H1 (cell line): ENCODE results near the gene PIGU. TPM values are rescaled to one million over a fixed set of nuclear protein-coding genes. Genes with fewer than 3 reads are reported as not detected.

Source experiments
- CBX5 ChIP-seq: fragments of 300-800, 300-1000 bp; sonication (generic); IDR thresholded peaks from 2 replicates; pipeline ENCODE4 v1.7.1; 2016; ENCODE audit warnings: antibody characterized with exemption, low read length, low read depth
- CREB1 ChIP-seq: IDR thresholded peaks from 2 replicates; pipeline ENCODE4 v1.6.1; 2012; ENCODE audit warnings: inconsistent platforms
- E2F6 ChIP-seq: IDR thresholded peaks from 2 replicates; pipeline ENCODE4 v1.6.1; 2012; ENCODE audit warnings: inconsistent platforms
- FOSL1 ChIP-seq: IDR thresholded peaks from 2 replicates; pipeline ENCODE4 v1.6.1; 2011; ENCODE audit warnings: mild to moderate bottlenecking, low read depth, low read length, moderate library complexity; ENCODE audit not compliant: insufficient read depth
- HDAC2 ChIP-seq, 2 experiments: fragments of 300-600 bp in 1 of 2; sonication (generic) in 1 of 2; IDR thresholded peaks; 2 replicates each; pipeline ENCODE4 v1.6.1; 2011 to 2012; ENCODE audit warnings: low read depth in 2 of 2, low read length in 2 of 2, mild to moderate bottlenecking in 2 of 2, moderate library complexity in 2 of 2, borderline replicate concordance in 1 of 2, inconsistent platforms in 1 of 2
- JUND ChIP-seq: IDR thresholded peaks from 2 replicates; pipeline ENCODE4 v1.6.1; 2011; ENCODE audit warnings: mild to moderate bottlenecking, improper control_type of control experiment, low read length
- KDM5A ChIP-seq: fragments of 200-600 bp; IDR thresholded peaks from 2 replicates; pipeline ENCODE4 v1.7.1; 2012; ENCODE audit warnings: mild to moderate bottlenecking, low read length, inconsistent platforms, mixed read lengths
- POLR2AphosphoS5 ChIP-seq: IDR thresholded peaks from 2 replicates; pipeline ENCODE4 v1.6.1; 2011; ENCODE audit warnings: low read depth, low read length
- RAD21 ChIP-seq, 2 experiments: IDR thresholded peaks in 1 of 2; conservative IDR thresholded peaks in 1 of 2; 2 replicates each; pipeline ENCODE4 v1.6.1; 2011; ENCODE audit warnings: low read depth in 2 of 2, low read length in 2 of 2, improper control_type of control experiment in 1 of 2, inconsistent platforms in 1 of 2, mild to moderate bottlenecking in 1 of 2, moderate library complexity in 1 of 2
- SIRT6 ChIP-seq: IDR thresholded peaks from one replicate; pipeline ENCODE4 v1.7.1; 2012; ENCODE audit warnings: low read length, inconsistent platforms
- SP1 ChIP-seq: IDR thresholded peaks from 2 replicates; pipeline ENCODE4 v1.6.1; 2011; ENCODE audit warnings: low read depth, low read length
- SP4 ChIP-seq: IDR thresholded peaks from 2 replicates; pipeline ENCODE4 v1.6.1; 2012; ENCODE audit warnings: low read length, inconsistent platforms
- TBP ChIP-seq: IDR thresholded peaks from 2 replicates; pipeline ENCODE4 v1.6.1; 2011; ENCODE audit warnings: low read depth, low read length, improper control_type of control experiment
- ZNF274 ChIP-seq: IDR thresholded peaks from 2 replicates; pipeline ENCODE4 v1.7.0; 2012; ENCODE audit warnings: low read length, borderline replicate concordance; ENCODE audit errors: extremely low read depth
- polyA plus RNA-seq, 7 experiments: library from polyadenylated mRNA; depleted of rRNA in 3 of 7; stranded (reverse) in 5 of 7; unstranded in 2 of 7; fragments of >200 nt in 5 of 7; fragments of 200-250 nt in 2 of 7; gene quantifications; 1 replicate in 5 of 7; 2 replicates in 1 of 7; 4 replicates in 1 of 7; pipeline versions ENCODE4 v1.2.1 to v1.2.3, GENCODE V29; 2011 to 2013; ENCODE audit warnings: missing spikeins in 2 of 7, mixed read lengths in 2 of 7
- total RNA-seq: library from RNA; stranded (reverse); fragmentation: NEBNext Ultra II Directional; extraction: Animal tissue kit (Norgen Biotek cat#: 25700); gene quantifications from 2 replicates; pipeline ENCODE4 v1.2.1, GENCODE V29; 2021
- TF ChIP-seq, protein P1 (sequence below), 3 experiments: IDR thresholded peaks; 1 replicate in 2 of 3; 2 replicates in 1 of 3; pipeline versions ENCODE4 v1.5.1 to v1.6.1; 2011; ENCODE audit warnings: low read length in 3 of 3, mild to moderate bottlenecking in 3 of 3, inconsistent platforms in 2 of 3, low read depth in 1 of 3, moderate library complexity in 1 of 3; ENCODE audit not compliant: insufficient read depth in 1 of 3; ENCODE audit errors: control extremely low read depth in 1 of 3
- TF ChIP-seq, protein P2 (sequence below): IDR thresholded peaks from 2 replicates; pipeline ENCODE4 v1.6.1; 2011; ENCODE audit warnings: low read length, improper control_type of control experiment
- TF ChIP-seq, protein P3 (sequence below): IDR thresholded peaks from 2 replicates; pipeline ENCODE4 v1.6.1; 2012; ENCODE audit warnings: low read length, inconsistent platforms

PIGU gene
- total and polyA plus RNA-seq, 2 of the 8 experiments (the other 6 are each of a cell fraction or from before 2014, with no cell fraction given), result 28.3 to 117 TPM

DNA sequence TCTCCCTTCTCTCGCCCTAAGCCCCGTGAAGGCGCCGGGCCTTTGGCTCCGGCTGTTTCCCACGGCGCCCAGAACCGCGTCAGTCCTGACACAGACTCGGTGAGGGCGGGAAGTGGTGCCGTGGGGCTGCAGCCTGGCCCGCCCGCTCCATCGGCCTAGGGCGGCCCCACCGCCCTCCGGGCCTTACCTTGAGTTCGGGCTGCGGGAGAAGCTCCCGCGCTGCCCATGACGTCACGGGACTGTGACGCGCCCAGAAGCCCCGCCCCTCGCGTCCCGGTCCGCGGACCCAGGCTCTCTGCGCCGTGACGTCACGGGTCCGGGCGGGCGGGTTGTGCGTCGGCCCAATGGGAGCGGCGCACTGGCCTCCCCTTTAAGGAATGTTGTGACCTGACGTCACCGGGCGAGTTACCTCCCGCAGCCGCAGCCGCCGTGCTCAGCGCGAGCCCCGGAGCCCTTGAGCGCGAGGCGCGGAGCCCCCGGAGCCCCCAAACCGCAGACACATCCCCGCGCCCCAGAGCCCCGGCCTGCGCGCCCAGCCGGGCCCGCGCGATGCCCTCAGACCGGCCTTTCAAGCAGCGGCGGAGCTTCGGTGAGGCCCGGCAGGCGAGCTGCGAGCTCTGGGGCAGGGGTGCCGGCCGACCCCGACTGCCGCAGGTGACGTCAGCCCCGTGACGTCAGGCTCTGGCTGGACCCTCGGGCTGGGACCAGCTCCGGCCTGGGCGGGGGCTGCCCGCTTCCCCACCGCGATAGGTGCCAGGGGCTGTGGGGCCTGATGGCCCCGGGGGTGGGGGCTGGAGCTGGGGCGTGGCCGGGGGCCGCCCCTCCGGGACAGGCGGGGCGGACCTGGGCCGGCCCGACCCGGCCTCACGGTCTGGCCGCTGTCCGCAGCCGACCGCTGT lies 118.3 kb downstream of the PIGU start, which contains the start of gene MAP1LC3A (continued):
- TF ChIP-seq, protein P1, sequence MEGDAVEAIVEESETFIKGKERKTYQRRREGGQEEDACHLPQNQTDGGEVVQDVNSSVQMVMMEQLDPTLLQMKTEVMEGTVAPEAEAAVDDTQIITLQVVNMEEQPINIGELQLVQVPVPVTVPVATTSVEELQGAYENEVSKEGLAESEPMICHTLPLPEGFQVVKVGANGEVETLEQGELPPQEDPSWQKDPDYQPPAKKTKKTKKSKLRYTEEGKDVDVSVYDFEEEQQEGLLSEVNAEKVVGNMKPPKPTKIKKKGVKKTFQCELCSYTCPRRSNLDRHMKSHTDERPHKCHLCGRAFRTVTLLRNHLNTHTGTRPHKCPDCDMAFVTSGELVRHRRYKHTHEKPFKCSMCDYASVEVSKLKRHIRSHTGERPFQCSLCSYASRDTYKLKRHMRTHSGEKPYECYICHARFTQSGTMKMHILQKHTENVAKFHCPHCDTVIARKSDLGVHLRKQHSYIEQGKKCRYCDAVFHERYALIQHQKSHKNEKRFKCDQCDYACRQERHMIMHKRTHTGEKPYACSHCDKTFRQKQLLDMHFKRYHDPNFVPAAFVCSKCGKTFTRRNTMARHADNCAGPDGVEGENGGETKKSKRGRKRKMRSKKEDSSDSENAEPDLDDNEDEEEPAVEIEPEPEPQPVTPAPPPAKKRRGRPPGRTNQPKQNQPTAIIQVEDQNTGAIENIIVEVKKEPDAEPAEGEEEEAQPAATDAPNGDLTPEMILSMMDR (IDR thresholded peaks at IDR 0.05; ENCODE audit: control extremely low read depth in 1 of 3, insufficient read depth in 1 of 3, low read depth in 1 of 3, low read length in 3 of 3), result no peak
- TF ChIP-seq SP1 (peak; percentile 60; the same call in 1 of the 2 replicates), CREB1 (peak; percentile 97), ZNF274 (no peak), JUND (peak; percentile 39), KDM5A (no peak), POLR2AphosphoS5 (peak; percentile 44; the same call in 1 of the 2 replicates), TBP (0 out of 2 replicates have a peak, but pooled peaks have one; percentile 36), HDAC2 (IDR thresholded peaks at IDR 0.05; ENCODE audit: borderline replicate concordance in 1 of 2, low read depth in 2 of 2, low read length in 2 of 2) (no peak), SP4 (0 out of 2 replicates have a peak, but pooled peaks have one; percentile 23), RAD21 (IDR thresholded peaks at IDR 0.05 in 1 of 2, conservative IDR thresholded peaks at IDR 0.05 in 1 of 2; ENCODE audit: low read depth in 2 of 2, low read length in 2 of 2) (no peak), CBX5 (no peak), E2F6 (peak; percentile 42; the same call in 1 of the 2 replicates), SIRT6 (no peak), FOSL1 (no peak)
- TF ChIP-seq, protein P2, sequence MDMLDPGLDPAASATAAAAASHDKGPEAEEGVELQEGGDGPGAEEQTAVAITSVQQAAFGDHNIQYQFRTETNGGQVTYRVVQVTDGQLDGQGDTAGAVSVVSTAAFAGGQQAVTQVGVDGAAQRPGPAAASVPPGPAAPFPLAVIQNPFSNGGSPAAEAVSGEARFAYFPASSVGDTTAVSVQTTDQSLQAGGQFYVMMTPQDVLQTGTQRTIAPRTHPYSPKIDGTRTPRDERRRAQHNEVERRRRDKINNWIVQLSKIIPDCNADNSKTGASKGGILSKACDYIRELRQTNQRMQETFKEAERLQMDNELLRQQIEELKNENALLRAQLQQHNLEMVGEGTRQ, result no peak
- TF ChIP-seq, protein P3, sequence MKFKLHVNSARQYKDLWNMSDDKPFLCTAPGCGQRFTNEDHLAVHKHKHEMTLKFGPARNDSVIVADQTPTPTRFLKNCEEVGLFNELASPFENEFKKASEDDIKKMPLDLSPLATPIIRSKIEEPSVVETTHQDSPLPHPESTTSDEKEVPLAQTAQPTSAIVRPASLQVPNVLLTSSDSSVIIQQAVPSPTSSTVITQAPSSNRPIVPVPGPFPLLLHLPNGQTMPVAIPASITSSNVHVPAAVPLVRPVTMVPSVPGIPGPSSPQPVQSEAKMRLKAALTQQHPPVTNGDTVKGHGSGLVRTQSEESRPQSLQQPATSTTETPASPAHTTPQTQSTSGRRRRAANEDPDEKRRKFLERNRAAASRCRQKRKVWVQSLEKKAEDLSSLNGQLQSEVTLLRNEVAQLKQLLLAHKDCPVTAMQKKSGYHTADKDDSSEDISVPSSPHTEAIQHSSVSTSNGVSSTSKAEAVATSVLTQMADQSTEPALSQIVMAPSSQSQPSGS, result 0 out of 2 replicates have a peak, but pooled peaks have one; percentile 69
